ENCODE results near the gene PLBD2.

PLBD2 gene

DNA sequence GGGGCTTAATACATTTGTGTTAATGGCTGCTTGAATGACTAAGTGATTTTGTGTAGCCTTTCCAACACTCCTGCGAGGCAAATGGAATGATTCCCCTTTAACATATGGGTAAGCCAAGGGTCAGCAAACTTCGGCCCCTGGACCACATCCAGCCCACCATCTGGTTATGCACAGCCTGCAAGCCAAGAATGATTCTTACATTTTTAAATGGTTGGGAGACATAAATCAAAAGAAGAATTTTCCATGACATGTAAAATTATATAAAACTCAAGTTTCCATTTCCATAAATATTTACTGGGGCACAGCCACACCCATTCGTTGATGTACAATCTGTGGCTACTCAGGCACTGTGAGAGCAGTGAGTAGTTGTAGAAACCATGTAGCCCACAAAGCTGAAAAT, 32.5 kb upstream of the PLBD2 start:
- Mint-ChIP-seq H3K27ac (no peak overlapping the region), H3K27me3 (ENCODE audit: low read depth, poor library complexity) (peaks cover 3% of the 10 kb centered on the region), H3K36me3 (ENCODE audit: low read depth) (peaks cover 8% of the 10 kb centered on the region), H3K4me3 (no peak overlapping the region), H3K4me1 (peaks cover 5% of the 10 kb centered on the region), H3K9me3 (peaks cover 11% of the 10 kb centered on the region)
- TF ChIP-seq, protein P1, sequence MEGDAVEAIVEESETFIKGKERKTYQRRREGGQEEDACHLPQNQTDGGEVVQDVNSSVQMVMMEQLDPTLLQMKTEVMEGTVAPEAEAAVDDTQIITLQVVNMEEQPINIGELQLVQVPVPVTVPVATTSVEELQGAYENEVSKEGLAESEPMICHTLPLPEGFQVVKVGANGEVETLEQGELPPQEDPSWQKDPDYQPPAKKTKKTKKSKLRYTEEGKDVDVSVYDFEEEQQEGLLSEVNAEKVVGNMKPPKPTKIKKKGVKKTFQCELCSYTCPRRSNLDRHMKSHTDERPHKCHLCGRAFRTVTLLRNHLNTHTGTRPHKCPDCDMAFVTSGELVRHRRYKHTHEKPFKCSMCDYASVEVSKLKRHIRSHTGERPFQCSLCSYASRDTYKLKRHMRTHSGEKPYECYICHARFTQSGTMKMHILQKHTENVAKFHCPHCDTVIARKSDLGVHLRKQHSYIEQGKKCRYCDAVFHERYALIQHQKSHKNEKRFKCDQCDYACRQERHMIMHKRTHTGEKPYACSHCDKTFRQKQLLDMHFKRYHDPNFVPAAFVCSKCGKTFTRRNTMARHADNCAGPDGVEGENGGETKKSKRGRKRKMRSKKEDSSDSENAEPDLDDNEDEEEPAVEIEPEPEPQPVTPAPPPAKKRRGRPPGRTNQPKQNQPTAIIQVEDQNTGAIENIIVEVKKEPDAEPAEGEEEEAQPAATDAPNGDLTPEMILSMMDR (IDR thresholded peaks at IDR 0.05), result no peak
- DNase-seq, result no peak

DNA sequence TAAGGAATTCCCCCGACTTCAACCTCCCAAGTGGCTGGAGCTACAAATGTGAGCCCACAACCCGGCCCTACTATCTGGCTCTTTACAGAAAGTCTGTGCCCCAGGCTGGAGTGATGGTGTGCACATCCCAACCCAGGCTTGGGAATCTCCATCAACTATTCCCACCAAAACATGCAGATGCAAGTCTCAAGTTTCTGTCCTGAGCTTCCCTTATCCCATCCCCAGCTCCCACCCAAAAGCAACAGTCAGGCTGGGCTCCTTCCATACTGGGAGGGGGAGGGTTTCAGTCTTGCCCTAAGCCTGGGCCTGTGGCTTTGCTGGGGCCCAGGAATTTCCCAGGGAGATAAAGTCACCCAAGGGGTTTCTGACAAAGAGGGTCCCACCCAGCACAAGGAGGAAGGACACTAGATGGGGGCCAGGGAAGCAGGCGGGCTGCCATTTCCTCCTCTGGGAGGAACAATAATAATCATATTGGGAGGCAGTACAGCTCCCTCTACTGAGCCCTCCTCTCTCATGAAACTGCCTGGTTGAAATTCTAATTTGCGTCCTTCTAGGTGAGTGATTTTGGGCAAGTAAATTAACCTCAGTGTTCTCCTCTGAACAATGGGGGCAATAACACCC, 31.5 kb upstream of the PLBD2 start:
- peaks cover 4% of the 10 kb centered on the region for H3K9me3 Mint-ChIP-seq
- peak overlapping the region; percentile 44 for H3K27ac Mint-ChIP-seq
- no peak overlapping the region for H3K4me3 Mint-ChIP-seq

DNA sequence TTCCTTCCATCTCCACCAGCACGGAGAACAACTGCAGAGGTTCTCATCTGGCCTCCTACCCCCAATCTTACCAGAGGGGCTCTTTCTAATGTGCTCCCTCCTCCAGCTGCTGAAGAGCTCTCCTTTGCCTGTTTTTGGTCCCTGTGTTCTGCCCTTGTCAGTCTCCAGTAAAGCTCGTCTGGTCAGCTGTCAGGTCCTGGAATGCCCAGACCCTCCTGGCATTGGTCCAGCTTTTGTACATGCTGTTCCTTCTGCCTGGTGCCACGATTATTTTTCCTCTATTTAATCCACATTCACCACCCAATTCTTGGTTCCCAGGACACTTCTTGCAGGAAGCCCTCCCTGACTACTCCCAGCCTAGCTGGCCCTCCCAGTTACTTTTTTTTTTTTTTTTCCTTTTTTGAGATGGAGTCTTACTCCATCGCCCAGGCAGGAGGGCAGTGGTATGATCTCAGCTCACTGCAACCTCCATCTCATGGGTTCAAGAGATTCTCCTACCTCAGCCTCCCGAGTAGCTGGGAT, 30.0 kb upstream of the PLBD2 start:
- H3K36me3 Mint-ChIP-seq (ENCODE audit: low read depth), result peaks cover 9% of the 10 kb centered on the region
- TF ChIP-seq, protein P1 (IDR thresholded peaks at IDR 0.05), result no peak
- no peak overlapping the region for H3K4me3 Mint-ChIP-seq

More for the DNA sequence above, 31.5 kb upstream of the PLBD2 start:
- Mint-ChIP-seq H3K36me3 (ENCODE audit: low read depth) (peaks cover 4% of the 10 kb centered on the region), H3K4me1 (peaks cover 5% of the 10 kb centered on the region), H3K27me3 (ENCODE audit: low read depth, poor library complexity) (peaks cover 3% of the 10 kb centered on the region)
- no peak for DNase-seq
- TF ChIP-seq, protein P1 (IDR thresholded peaks at IDR 0.05), result no peak

DNA sequence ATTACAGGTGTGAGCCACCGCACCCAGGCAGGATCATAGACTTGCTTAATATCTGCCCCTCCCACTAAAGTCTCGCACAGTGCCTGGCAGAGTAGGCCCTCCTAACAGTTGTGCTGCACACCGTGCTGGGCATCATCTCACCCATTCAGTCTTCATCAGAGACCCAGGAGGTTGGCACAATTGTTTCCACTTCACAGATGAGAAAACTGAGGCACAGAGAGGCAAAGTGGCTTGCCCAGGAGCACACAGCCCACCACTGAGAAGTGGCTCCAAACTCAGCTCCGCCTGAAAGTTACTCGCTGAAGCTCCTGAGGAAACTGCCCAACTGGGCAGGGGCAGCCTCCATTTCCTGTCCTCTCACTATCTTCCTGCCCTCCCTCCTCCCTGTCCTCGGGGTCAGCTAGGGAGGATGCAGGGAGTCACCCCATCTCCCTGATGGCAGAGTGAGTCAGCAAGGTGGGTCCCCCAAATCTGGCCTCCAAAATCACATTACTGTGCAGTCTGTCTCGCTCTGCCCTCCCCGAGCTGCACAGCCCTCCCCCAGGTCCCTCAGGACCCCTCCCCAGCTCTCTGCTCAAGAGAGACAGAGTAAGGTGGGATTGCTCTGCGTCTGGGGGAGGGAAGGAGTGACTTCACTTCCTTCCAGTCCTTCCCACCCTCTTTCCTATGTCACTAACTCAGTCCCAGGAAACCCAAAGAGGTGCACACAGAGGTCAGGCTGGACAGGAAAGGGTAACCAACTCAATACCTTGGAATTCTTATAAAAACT, 29.2 kb upstream of the PLBD2 start:
- no peaks in the 10 kb centered on the region for H3K9me3 Mint-ChIP-seq

More for the DNA sequence above, 30.0 kb upstream of the PLBD2 start:
- no peak for DNase-seq
- Mint-ChIP-seq H3K9me3 (no peaks in the 10 kb centered on the region), H3K27ac (no peak overlapping the region), H3K4me1 (peaks cover 5% of the 10 kb centered on the region), H3K27me3 (ENCODE audit: low read depth, poor library complexity) (peaks cover 18% of the 10 kb centered on the region)

DNA sequence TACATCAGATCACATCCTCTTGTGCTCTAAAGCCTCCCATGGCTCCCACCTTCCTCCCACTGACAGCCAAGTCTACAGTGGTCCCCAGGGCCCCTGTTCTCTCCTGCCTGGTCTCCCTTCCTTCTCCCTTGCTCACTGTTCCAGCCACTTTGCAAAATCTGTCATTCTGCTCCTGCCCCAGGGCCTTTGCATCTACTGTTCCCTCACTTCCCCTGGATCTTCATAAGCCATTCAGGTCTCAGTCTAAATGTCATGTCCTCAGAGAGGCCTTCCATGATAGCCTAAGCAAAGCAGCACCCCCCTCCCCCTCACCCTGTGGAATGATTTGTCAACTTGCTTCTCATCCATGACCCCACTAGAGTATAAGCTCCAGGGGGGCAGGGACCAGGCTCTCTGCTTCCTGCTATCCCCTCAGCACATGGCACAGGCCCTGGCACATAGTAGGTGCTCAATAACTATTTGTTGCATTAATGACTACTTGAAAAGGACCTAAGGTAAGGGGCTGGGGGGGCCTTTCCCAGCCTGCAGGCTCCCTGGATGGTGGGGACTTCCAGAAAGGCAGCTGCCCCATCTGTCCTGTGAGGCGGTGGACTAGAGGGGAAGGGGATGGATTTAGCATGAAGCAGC, 28.5 kb upstream of the PLBD2 start:
- DNase-seq, result no peak
- Mint-ChIP-seq H3K27me3 (ENCODE audit: low read depth, poor library complexity) (peaks cover 32% of the 10 kb centered on the region), H3K4me1 (peaks cover 11% of the 10 kb centered on the region), H3K36me3 (ENCODE audit: low read depth) (peaks cover 9% of the 10 kb centered on the region), H3K27ac (no peak overlapping the region), H3K4me3 (no peak overlapping the region), H3K9me3 (no peaks in the 10 kb centered on the region)
- TF ChIP-seq, protein P1 (IDR thresholded peaks at IDR 0.05), result no peak

More for the DNA sequence above, 29.2 kb upstream of the PLBD2 start:
- DNase-seq, result no peak
- H3K4me1 Mint-ChIP-seq, result peaks cover 5% of the 10 kb centered on the region
- TF ChIP-seq, protein P1 (IDR thresholded peaks at IDR 0.05), result no peak
- H3K4me3 Mint-ChIP-seq, result no peak overlapping the region
- H3K27ac Mint-ChIP-seq, result no peak overlapping the region
- H3K27me3 Mint-ChIP-seq (ENCODE audit: low read depth, poor library complexity), result peaks cover 26% of the 10 kb centered on the region
- peaks cover 9% of the 10 kb centered on the region for H3K36me3 Mint-ChIP-seq (ENCODE audit: low read depth)

Measured in nephron progenitor cell (in vitro differentiated cells).